SK-N-SH (cell line): Measurements from ENCODE around the gene ARL14.

Experiments used
- EZH2phosphoT487 ChIP-seq: fragments of 200-600 bp; sonication (generic); IDR thresholded peaks from 2 replicates; pipeline ENCODE4 v1.6.1; 2017; ENCODE audit warnings: low read depth, mixed run types, mild to moderate bottlenecking, antibody characterized with exemption, moderate library complexity, borderline replicate concordance
- GABPA ChIP-seq: IDR thresholded peaks from 2 replicates; pipeline ENCODE4 v1.4.0; 2012; ENCODE audit warnings: low read depth, mild to moderate bottlenecking

- TF ChIP-seq GABPA (no peak), EZH2phosphoT487 (no peak)
Measured at GRCh38 chr3:160675566-160676124, 1.3 kb upstream of the ARL14 start.
